ENCODE measurements around the gene IL24. TPM values are rescaled to one million over a fixed set of nuclear protein-coding genes. Genes with fewer than 3 reads are reported as not detected.
A peak's percentile ranks its signal among the peaks of the same experiment; 100 is the strongest.

IL24 gene
- total and polyA plus RNA-seq, 2 donors (not counting 1 experiment from before 2014, with no cell fraction given) = not detected

DNA sequence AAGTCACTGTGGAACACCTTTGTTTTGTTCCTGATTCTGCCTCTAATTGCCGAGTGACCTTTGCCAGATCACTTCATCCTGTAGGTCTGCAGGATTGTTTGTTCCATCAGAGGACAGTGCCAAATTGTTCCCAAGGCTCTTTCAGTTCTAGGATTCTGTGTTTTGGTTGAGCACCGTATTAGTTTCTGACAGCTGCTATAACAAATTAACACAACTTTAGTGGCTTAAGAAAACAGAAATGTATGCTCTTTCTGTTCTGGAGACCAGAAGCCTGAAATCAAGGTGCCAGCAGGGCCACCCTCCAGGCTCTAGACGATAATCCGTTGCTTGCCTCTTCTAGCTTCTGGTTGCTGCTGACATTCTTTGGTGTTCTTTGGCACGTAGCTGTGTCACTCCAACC is 52.4 kb downstream of the IL24 start:
- H3K79me2 ChIP-seq (ENCODE audit: control insufficient read depth, insufficient read depth, low read length) = no peaks in the 10 kb centered on the region
- ATAC-seq (ENCODE audit: low read depth) (no peak), DNase-seq (no peak)
- H3K4me2 ChIP-seq (replicated peaks; ENCODE audit: low read depth, low read length, poor library complexity, severe bottlenecking) = no peak overlapping the region
- Mint-ChIP-seq H3K27me3 (peaks cover 8% of the 10 kb centered on the region), H3K4me1 (peaks cover 35% of the 10 kb centered on the region), H3K27ac (no peak overlapping the region), H3K9me3 (ENCODE audit: insufficient read depth) (no peaks in the 10 kb centered on the region), H3K4me3 (no peak overlapping the region)
- 100% methylated on average over 3 of the region's 5 CpGs for WGBS (ENCODE audit: insufficient coverage)
- no peak overlapping the region for H3K27ac ChIP-seq (ENCODE audit: low read length in 2 of 2)
- no peaks in the 10 kb centered on the region for H4K20me1 ChIP-seq (ENCODE audit: control insufficient read depth, insufficient read depth, low read length, poor library complexity, severe bottlenecking)
- no peak overlapping the region for H3K4me3 ChIP-seq (ENCODE audit: control extremely low read depth in 1 of 5, extremely low read depth in 1 of 5, insufficient read depth in 1 of 5, low read depth in 2 of 5, low read length in 4 of 5)
- ChIA-PET POLR2A (interaction anchor here (1.2 kb wide), 1 partner anchor 22 kb away, joined by 3 read pairs; no protein-coding TSS in a partner anchor), CTCF (interaction anchor here (0.7 to 1.8 kb wide), 5 partner anchors 9 to 140 kb away, joined by 3 to 4 read pairs (median 3); partner anchors contain the start of gene IL20)
- intact Hi-C loops (cut with micrococcal nuclease) = no loop called here
- H3K36me3 ChIP-seq (replicated peaks in 1 of 2; ENCODE audit: control extremely low read depth in 1 of 2, control insufficient read depth in 1 of 2, extremely low read depth in 1 of 2, insufficient read depth in 2 of 2, low read length in 1 of 2) = no peaks in the 10 kb centered on the region
- no peak overlapping the region for H2AFZ ChIP-seq (ENCODE audit: insufficient read depth, low read depth, low read length, poor library complexity, severe bottlenecking)
- H3K9ac ChIP-seq (ENCODE audit: low read length) = no peak overlapping the region
- H3K9me3 ChIP-seq (ENCODE audit: control extremely low read depth in 1 of 3, control insufficient read depth in 2 of 3, insufficient read depth in 1 of 3, low read length in 2 of 3) = peaks cover 0 to 6% (median 4%) of the 10 kb centered on the region in 3 donors
- no peak for TF ChIP-seq EZH2 (IDR thresholded peaks at IDR 0.05; ENCODE audit: borderline replicate concordance, insufficient read depth, low read depth, low read length, poor library complexity, severe bottlenecking)
- TF ChIP-seq, protein P1, sequence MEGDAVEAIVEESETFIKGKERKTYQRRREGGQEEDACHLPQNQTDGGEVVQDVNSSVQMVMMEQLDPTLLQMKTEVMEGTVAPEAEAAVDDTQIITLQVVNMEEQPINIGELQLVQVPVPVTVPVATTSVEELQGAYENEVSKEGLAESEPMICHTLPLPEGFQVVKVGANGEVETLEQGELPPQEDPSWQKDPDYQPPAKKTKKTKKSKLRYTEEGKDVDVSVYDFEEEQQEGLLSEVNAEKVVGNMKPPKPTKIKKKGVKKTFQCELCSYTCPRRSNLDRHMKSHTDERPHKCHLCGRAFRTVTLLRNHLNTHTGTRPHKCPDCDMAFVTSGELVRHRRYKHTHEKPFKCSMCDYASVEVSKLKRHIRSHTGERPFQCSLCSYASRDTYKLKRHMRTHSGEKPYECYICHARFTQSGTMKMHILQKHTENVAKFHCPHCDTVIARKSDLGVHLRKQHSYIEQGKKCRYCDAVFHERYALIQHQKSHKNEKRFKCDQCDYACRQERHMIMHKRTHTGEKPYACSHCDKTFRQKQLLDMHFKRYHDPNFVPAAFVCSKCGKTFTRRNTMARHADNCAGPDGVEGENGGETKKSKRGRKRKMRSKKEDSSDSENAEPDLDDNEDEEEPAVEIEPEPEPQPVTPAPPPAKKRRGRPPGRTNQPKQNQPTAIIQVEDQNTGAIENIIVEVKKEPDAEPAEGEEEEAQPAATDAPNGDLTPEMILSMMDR (IDR thresholded peaks at IDR 0.05) = no peak
- peaks cover 0 to 5% (median 0%) of the 10 kb centered on the region in 4 experiments for H3K27me3 ChIP-seq (replicated peaks in 1 of 4; ENCODE audit: control extremely low read depth in 1 of 4, control insufficient read depth in 3 of 4, insufficient read depth in 4 of 4, low read length in 3 of 4)
- H3K4me1 ChIP-seq (ENCODE audit: control insufficient read depth in 2 of 2, insufficient read depth in 2 of 2, low read length in 2 of 2) = peaks cover 11 to 12% of the 10 kb centered on the region in 2 donors

DNA sequence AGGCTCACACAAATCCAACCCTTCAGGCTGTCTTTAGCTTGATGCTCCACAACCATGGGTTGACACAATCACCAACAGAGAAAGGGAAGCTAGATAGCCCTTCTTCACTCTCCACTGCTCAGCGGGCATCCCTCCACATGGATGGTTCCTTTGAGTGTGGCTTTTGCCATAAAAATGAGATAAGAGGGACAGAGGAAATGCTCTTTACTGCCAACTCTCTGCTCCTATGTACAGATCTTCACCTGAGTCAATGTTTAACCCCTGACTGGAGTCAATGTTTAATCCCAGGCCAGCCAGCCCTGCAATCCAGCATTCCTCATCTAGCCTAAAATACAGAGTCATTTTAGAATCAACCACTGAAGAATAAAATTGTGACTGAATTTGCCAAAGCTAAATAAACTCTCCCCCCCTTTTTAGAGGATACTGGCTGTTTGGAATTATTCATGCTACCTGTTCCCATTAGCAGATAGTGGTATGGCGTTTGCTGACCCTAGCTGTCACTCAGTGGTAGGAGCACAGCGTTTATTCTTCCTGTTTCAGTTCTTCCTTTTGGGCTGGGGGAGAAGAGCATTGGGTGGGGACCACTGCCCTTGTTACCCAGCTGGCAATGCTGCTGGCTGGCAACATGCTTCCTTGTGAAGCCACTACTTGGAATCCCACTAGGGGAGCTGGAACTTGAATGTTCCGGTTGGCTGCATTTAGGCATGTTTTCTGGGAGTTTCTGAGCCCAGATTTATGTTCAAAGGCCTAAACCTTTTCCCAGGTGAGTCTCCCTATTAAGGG is 54.3 kb downstream of the IL24 start:
- H3K27me3 Mint-ChIP-seq = peaks cover 3% of the 10 kb centered on the region
- peaks cover 39% of the 10 kb centered on the region for H3K4me1 Mint-ChIP-seq
- H3K27ac ChIP-seq (ENCODE audit: low read length in 2 of 2) = no peak overlapping the region
- WGBS (ENCODE audit: insufficient coverage) = 50% methylated on average over 2 of the region's 4 CpGs
- no peak overlapping the region for H3K9ac ChIP-seq (ENCODE audit: low read length)
- no peaks in the 10 kb centered on the region for H3K36me3 ChIP-seq (replicated peaks in 1 of 2; ENCODE audit: control extremely low read depth in 1 of 2, control insufficient read depth in 1 of 2, extremely low read depth in 1 of 2, insufficient read depth in 2 of 2, low read length in 1 of 2)
- H4K20me1 ChIP-seq (ENCODE audit: control insufficient read depth, insufficient read depth, low read length, poor library complexity, severe bottlenecking) = no peaks in the 10 kb centered on the region
- no peaks in the 10 kb centered on the region for H3K79me2 ChIP-seq (ENCODE audit: control insufficient read depth, insufficient read depth, low read length)
- H3K4me3 ChIP-seq (ENCODE audit: control extremely low read depth in 1 of 5, extremely low read depth in 1 of 5, insufficient read depth in 1 of 5, low read depth in 2 of 5, low read length in 4 of 5) = no peak overlapping the region
- H3K4me3 Mint-ChIP-seq = no peak overlapping the region
- peaks cover 0 to 6% (median 4%) of the 10 kb centered on the region in 3 donors for H3K9me3 ChIP-seq (ENCODE audit: control extremely low read depth in 1 of 3, control insufficient read depth in 2 of 3, insufficient read depth in 1 of 3, low read length in 2 of 3)
- H3K27me3 ChIP-seq (replicated peaks in 1 of 4; ENCODE audit: control extremely low read depth in 1 of 4, control insufficient read depth in 3 of 4, insufficient read depth in 4 of 4, low read length in 3 of 4) = no peaks in the 10 kb centered on the region
- POLR2A ChIA-PET = no interaction called here
- no peak overlapping the region for H2AFZ ChIP-seq (ENCODE audit: insufficient read depth, low read depth, low read length, poor library complexity, severe bottlenecking)
- CTCF ChIA-PET = interaction anchor here (1.1 to 2.1 kb wide), 3 partner anchors 18 to 40 kb away, joined by 4 to 9 read pairs (median 8); no protein-coding TSS in a partner anchor
- peaks cover 11 to 12% of the 10 kb centered on the region in 2 donors for H3K4me1 ChIP-seq (ENCODE audit: control insufficient read depth in 2 of 2, insufficient read depth in 2 of 2, low read length in 2 of 2)
- intact Hi-C loops (cut with micrococcal nuclease) = no loop called here
- no peak for TF ChIP-seq EZH2 (IDR thresholded peaks at IDR 0.05; ENCODE audit: borderline replicate concordance, insufficient read depth, low read depth, low read length, poor library complexity, severe bottlenecking)
- H3K27ac Mint-ChIP-seq = no peak overlapping the region
- DNase-seq = no peak
- H3K9me3 Mint-ChIP-seq (ENCODE audit: insufficient read depth) = no peaks in the 10 kb centered on the region
- H3K4me2 ChIP-seq (replicated peaks; ENCODE audit: low read depth, low read length, poor library complexity, severe bottlenecking) = peak overlapping the region; percentile 3
- no peak for ATAC-seq (ENCODE audit: low read depth)
